ENCODE data around the gene ZXDC.

The ZXDC gene

GRCh38 chr3:126475413-126476114 is at the start of gene ZXDC:
Gene ZXDC (minus strand): TSS chr3:126475891. CDS start chr3:126475865, 26 bp downstream.
- peak; percentile 96 for DNase-seq (ENCODE audit: low read depth)
- peak within 1 kb of the TSS; percentile 76 for H3K4me3 ChIP-seq (replicated peaks; ENCODE audit: low read depth, low read length)
- TF ChIP-seq CTCF (IDR thresholded peaks at IDR 0.05; ENCODE audit: low read length, missing control alignments), result peak; percentile 34

- no peak for DNase-seq (ENCODE audit: low read depth)
- H3K4me3 ChIP-seq (replicated peaks; ENCODE audit: low read depth, low read length), result no peak overlapping the region
- no peak for TF ChIP-seq CTCF (IDR thresholded peaks at IDR 0.05; ENCODE audit: low read length, missing control alignments)
Observed at GRCh38 chr3:126525091-126525852, 49.6 kb upstream of the ZXDC start.

- no peak overlapping the region for H3K4me3 ChIP-seq (replicated peaks; ENCODE audit: low read depth, low read length)
- DNase-seq (ENCODE audit: low read depth), result no peak
- TF ChIP-seq CTCF (IDR thresholded peaks at IDR 0.05; ENCODE audit: low read length, missing control alignments), result no peak
Observed at GRCh38 chr3:126524429-126524988, 48.8 kb upstream of the ZXDC start.

GRCh38 chr3:126523745-126524428 is 48.2 kb upstream of the ZXDC start, which contains the start of gene CHST13:
Gene CHST13 (plus strand): TSS chr3:126524155. CDS start chr3:126524333, 178 bp downstream.
- DNase-seq (ENCODE audit: low read depth), result peak; percentile 30
- H3K4me3 ChIP-seq (replicated peaks; ENCODE audit: low read depth, low read length), result no peak within 1 kb of the TSS
- TF ChIP-seq CTCF (IDR thresholded peaks at IDR 0.05; ENCODE audit: low read length, missing control alignments), result no peak

GRCh38 chr3:126522363-126522788 is 46.7 kb upstream of the ZXDC start:
- DNase-seq (ENCODE audit: low read depth), result peak; percentile 57
- H3K4me3 ChIP-seq (replicated peaks; ENCODE audit: low read depth, low read length), result no peak overlapping the region
- TF ChIP-seq CTCF (IDR thresholded peaks at IDR 0.05; ENCODE audit: low read length, missing control alignments), result peak; percentile 85

GRCh38 chr3:126521122-126521891 is 45.6 kb upstream of the ZXDC start:
- DNase-seq (ENCODE audit: low read depth), result no peak
- TF ChIP-seq CTCF (IDR thresholded peaks at IDR 0.05; ENCODE audit: low read length, missing control alignments), result no peak

More at GRCh38 chr3:126521122-126521891, 45.6 kb upstream of the ZXDC start:
- no peak overlapping the region for H3K4me3 ChIP-seq (replicated peaks; ENCODE audit: low read depth, low read length)

Data from fibroblast of pulmonary artery (primary cell).